CD4-positive, alpha-beta T cell treated with Interleukin-6 at 100 ng/mL for 8 hours (primary cell): ENCODE measurements around the gene CHURC1.

Experiments
- DNase-seq: peaks from one replicate; pipeline ENCODE4 v3.0.0-alpha.2; 2020; ENCODE audit warnings: mixed read lengths, low spot score

CHURC1 gene

GRCh38 chr14:64938972-64939816, 24.9 kb downstream of the CHURC1 start:
- DNase-seq, result no peak

GRCh38 chr14:64939817-64940190, 25.5 kb downstream of the CHURC1 start:
- no peak for DNase-seq

GRCh38 chr14:64940336-64940910, 26.2 kb downstream of the CHURC1 start:
- DNase-seq, result no peak

- no peak for DNase-seq
These were observed 28.4 kb downstream of the CHURC1 start, which contains the start of gene GPX2 for GRCh38 chr14:64942531-64943111. Gene GPX2, minus strand, starts transcription at chr14:64942745. Its CDS starts 19 bp downstream, at chr14:64942726.

GRCh38 chr14:64943556-64943955, 29.3 kb downstream of the CHURC1 start:
- no peak for DNase-seq

- no peak for DNase-seq
These were observed 29.8 kb downstream of the CHURC1 start for GRCh38 chr14:64944041-64944440.

- no peak for DNase-seq
These were observed 30.6 kb downstream of the CHURC1 start for GRCh38 chr14:64944861-64945260.

- DNase-seq, result no peak
These were observed 31.4 kb downstream of the CHURC1 start for GRCh38 chr14:64945431-64946178.

GRCh38 chr14:64946310-64947045, 32.2 kb downstream of the CHURC1 start:
- DNase-seq, result no peak

- no peak for DNase-seq
These were observed 33.7 kb downstream of the CHURC1 start for GRCh38 chr14:64947710-64948611.

GRCh38 chr14:64948612-64949210, 34.5 kb downstream of the CHURC1 start:
- DNase-seq, result no peak

GRCh38 chr14:64950889-64951288, 36.6 kb downstream of the CHURC1 start:
- no peak for DNase-seq

- DNase-seq, result no peak
These were observed 37.0 kb downstream of the CHURC1 start for GRCh38 chr14:64951291-64951690.

- DNase-seq, result no peak
These were observed 37.5 kb downstream of the CHURC1 start for GRCh38 chr14:64951724-64952123.

GRCh38 chr14:64952598-64953309, 38.5 kb downstream of the CHURC1 start:
- DNase-seq, result no peak

- DNase-seq, result no peak
These were observed 39.0 kb downstream of the CHURC1 start for GRCh38 chr14:64953310-64953654.

GRCh38 chr14:64953661-64954060, 39.4 kb downstream of the CHURC1 start:
- DNase-seq, result no peak

- no peak for DNase-seq
These were observed 40.4 kb downstream of the CHURC1 start for GRCh38 chr14:64954491-64955240.

GRCh38 chr14:64955297-64955696, 41.0 kb downstream of the CHURC1 start:
- no peak for DNase-seq
